Forelimb muscle (tissue), 1 donor: Measurements from ENCODE around the gene LSG1. TPM values are rescaled to one million over a fixed set of nuclear protein-coding genes. Genes with fewer than 3 reads are reported as not detected.
"Not testable (repeated sequence)": the region's sequence is repeated elsewhere in the genome, so short reads cannot be mapped to it uniquely, and the experiment has no call there.

ENCODE experiments used
- DNase-seq: peaks from one replicate; pipeline ENCODE4 v3.0.0-alpha.2; 2013; ENCODE audit warnings: low read depth
- polyA plus RNA-seq: library from polyadenylated mRNA; unstranded; fragments of 120-200 nt; gene quantifications from one replicate; pipeline ENCODE4 v1.2.1, GENCODE V29; 2013; ENCODE audit not compliant: insufficient read length

The LSG1 gene
- polyA plus RNA-seq, 1 donor: 24.9 TPM

GRCh38 chr3:194658477-194659242, 13.3 kb downstream of the LSG1 start:
- DNase-seq: no peak

DNA sequence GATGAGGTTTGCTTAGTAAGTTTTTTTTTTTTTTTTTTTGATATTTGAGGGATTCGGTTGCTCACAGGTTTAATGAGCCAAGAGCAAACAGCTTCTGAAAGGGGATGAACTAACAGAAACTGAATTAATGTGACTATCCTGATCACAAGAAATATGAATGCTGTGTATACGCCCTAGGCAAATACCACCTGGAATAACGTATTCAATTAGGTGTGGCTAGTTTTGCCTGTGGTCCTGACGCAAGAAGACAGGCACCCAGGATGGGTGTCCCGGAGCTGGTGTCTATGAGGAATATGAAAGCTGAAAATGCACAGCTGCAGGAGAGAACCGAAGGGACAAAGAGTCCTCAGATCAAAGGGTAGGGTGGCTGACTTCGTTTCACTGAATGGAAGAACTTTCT, 14.6 kb downstream of the LSG1 start:
- DNase-seq: no peak

DNA sequence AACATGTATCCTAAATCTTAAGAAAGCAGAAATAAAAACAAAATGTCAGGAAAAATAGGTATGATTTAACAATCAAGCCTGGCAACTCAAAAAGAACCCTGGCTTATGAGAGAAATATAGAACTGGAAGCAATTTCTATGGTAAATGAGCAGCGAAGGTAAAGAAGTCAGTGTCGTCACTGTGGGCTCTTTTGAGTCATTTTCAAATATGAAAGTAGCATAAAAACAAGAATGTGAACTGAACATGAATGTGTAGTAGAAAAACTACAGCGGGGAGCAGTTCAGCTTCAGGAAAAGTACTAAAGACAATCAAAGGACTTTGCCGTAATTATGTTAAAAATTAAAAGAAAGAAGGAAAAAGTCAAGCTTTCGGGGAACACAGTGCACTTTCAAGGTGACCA, 17.5 kb downstream of the LSG1 start:
- DNase-seq: no peak

GRCh38 chr3:194647747-194648146, 24.2 kb downstream of the LSG1 start:
- no peak for DNase-seq

DNA sequence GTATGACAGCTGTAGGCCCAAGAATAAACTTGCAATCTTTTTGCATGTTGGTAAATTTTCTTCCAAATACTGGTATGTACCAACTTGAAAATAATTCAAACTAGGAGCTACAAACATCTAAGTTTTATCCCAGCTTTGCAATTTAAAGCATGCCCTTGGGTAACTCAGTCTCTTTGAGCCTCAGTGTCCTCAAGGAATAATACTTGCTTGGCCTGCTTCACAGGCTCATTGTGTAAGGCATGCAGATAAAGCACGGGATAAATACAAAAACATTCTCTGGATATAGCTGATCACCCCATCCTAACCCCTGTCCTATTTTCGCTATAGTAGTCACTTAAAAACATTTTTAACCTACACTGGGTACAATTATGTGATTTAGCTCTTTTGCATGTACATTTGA, 29.2 kb downstream of the LSG1 start:
- DNase-seq: no peak

DNA sequence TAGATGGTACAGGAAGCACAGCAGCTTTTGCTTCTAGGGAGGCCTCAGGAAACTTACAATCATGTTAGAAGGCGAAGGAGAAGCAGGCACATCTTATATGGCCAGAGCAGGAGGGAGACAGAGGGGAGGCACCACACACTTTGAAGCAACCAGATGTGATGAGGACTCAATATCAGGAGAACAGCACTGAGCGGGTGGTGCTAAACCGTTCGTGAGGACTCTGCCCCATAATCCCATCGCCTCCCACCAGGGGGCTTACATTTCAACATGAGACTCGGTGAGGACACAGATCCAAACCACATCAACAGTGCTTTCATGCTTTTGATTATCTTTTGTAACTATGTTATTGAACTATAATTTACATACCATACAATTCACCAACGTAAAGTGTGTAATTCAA, 31.2 kb downstream of the LSG1 start:
- DNase-seq: no peak

DNA sequence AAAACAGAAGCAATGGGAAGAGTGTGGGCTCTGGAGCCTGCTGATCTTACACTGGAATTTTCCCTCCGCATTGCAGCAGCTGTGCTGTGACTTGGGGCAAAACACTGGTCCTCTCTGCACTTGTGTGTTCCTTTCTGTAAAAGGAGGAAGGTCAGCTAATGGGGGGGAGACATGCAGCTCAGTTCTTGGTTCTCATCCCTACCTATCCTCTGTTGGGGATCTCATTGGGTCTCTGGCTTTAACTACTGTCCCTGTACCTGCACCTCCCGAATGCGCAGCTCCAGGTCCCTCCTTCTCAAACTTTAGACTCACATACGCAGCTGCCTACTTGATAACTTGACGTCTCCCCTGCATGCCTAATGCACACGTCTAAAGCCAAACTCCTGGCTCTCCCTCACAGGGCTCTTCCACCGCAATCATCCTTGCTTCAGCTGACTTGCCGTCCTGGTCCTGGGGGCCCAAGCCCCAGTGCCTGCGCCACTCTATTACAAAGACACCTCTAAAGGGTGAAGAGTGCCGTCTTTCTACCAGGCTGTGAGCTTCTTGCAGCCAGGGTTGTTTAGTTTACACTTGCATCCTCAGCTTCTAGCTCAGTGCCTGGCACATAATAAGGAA, 32.9 kb downstream of the LSG1 start:
- DNase-seq: no peak

DNA sequence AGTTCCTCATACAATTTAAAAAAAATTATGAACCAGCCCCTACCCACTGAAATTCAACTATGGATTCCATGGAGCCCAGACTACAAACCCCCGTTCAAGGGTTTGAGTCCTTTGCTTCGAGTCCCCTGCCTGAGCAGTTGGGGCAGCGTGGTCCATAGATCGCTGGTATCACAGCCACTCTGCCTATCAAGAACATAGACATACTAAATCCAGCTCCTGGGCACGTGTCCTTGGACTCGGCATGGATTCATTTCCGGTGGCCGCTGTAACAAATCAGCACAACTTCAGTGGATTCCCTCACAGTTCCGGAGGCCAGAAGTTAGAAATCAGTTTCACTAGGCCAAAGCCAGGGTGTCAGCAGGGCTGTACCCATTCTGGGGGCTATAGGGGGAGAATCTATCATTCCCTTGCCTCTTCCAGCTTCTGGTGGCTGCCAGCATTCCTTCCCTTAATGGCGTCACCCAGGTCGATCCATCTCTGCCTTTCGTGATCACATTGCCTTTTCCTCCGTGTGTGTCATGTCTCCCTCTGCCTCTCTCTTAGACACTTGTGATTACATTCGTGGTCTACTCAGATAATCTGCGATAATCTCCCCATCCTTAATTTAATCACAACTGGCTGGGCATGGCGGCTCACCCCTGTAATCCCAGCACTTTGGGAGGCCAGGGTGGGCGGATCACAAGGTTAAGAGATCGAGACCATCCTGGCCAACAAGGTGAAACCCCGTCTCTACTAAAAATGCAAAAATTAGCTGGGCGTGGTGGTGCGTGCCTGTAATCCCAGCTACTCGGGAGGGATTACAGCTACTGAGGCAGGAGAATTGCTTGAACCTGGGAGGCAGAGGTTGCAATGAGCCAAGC, 34.2 kb downstream of the LSG1 start:
- DNase-seq: no peak

GRCh38 chr3:194637066-194637465, 34.9 kb downstream of the LSG1 start:
- DNase-seq: no peak

GRCh38 chr3:194633349-194634004, 38.5 kb downstream of the LSG1 start, which contains the start of gene TMEM44:
Gene TMEM44 (minus strand): TSS chr3:194633419. CDS start chr3:194633215, 204 bp downstream.
- peak; percentile 34 for DNase-seq

GRCh38 chr3:194632809-194633348, 39.1 kb downstream of the LSG1 start:
- DNase-seq: no peak

DNA sequence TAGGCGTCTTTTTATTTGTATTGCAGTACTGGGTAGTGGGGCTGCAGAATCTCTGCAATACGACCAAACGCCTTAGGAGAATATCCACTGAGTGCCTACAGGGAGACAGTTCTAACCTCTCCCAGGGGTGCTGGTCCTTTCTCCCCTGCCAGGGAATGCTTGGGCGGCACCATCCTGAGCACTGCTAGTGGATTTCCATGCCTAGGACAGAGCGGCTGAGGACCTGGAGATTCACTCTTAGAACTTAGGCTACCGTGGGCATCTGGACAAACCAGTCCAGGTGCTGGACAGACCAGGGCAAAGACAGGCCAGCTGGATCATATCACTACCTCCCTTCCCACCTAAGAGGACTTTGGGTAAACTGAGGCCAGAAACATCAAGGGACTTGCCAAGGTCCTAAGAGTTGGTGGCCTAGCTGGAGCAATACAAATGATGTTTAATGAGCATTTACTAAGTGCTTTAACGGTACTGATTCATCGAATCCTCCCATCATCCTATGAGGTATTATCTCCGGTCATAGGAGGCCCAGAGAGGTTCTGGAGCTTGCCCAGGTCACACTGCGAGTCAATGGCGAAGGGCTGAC, 39.7 kb downstream of the LSG1 start:
- DNase-seq: no peak

DNA sequence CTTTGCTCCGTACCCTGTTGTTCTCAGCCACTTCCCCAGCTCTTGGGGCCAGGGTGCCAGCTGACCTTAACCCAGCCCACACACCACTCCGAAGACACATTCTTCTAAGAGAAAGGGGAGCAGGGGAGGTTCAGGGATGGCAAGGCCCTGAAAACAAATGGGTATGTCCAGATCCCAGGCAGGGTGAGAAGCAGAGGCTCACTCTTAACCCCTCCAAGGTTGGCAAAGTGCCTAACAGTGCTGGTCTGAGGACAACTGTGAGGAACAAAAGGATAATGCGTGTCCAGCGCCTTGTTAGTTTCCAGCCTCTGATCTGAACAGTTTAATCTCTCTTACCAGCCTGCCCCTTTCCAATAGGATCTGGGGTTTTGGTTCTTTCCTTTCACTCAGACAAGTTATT, 40.3 kb downstream of the LSG1 start:
- no peak for DNase-seq

- not testable (repeated sequence) for DNase-seq
Observed at GRCh38 chr3:194630681-194631080, 41.3 kb downstream of the LSG1 start.

DNA sequence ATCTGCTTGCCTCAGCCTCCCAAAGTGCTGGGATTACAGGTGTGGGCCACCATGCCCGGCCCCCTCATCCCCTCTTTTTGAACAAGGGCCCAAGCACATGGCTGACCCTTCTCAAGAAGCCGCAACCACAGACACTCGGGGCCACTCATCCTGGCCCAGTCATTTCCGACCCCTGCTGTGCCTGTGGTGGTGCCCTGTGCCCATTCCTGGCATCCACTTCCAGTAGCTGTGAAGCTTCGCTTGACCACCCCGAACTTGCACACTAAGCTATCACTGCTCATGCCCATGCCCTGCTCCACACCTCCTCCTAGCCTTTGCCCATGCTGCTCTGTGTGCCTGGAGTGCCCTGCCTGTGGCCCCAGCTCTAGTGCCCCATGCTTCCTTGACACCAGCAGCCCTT, 47.0 kb downstream of the LSG1 start:
- DNase-seq: no peak

DNA sequence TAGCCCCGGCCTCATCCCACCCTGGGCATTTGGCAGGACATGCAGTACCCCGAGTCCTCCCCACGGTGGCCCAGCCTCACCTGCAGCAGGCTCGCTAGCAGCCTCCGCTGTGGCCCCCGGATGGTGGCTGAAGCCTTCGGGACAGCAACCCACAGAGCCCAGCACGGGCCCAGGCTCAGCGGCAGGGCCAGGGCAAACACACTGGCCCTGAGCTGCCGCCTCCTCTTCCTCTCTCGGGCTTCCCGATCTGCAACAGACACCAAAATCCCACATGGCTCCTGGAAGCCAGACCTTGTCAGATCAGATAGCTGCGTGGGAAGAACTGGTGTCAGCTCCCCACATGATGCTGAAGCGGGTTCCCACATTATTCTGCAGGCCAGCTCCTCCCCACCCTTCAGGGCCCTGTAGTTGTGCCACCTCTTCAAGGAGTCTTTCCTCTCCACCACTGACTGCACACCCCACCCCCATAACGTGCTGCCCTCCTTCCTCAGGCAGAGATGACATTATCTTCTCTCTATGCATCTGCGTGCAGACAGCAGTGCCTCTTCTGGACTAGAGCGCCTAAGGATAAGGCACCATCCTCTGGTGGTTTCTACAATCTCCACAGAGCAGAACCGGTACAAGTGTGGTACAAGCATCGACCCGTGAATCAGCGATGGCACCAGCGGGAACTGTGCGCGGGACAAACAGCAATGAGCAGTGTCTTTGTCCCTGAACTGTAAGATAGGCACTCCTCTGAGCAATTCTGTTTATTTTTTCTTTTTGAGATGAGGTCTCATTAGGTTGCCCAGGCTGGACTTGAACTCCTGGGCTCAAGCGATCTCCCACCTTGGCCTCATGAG, 48.3 kb downstream of the LSG1 start:
- DNase-seq: no peak

- DNase-seq: no peak
Observed at GRCh38 chr3:194622621-194623340, 49.2 kb downstream of the LSG1 start.

DNA sequence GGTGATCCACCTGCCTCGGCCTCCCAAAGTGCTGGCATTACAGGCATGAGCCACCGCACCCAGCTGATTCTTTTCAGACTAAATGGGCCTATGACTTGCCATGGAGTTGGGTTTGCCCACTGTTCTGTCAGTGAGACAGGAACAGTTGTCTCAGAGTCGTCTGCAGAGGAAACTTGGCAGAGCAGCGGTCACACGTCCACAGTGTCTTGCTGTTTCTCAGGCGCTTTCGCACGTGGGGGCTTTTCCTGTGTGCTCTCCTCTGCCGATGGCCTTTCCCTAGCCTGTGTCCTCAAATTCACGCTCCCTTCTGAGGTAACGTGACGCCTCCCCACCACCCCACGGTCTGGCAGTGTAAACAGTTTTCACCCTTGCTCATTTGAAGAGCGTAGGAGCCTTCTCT, 50.0 kb downstream of the LSG1 start:
- DNase-seq: no peak

DNA sequence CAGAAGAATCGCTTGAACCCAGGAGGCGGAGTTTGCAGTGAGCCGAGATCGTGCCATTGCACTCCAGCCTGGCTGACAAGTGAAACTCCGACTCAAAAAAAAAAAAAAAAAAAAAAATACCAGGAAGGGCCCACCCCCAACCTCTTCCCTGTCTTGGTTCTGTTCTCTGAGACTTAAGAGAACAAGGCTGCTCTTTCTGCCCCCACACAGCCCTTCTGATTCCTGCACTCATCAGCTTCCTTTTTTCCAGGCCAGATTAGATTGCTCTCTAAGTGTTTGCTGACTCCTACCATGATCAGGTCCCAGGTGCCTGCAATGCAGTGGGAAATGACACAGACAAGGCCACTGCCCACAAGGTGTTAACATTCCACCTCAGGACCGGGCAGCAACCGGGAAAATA, 51.8 kb downstream of the LSG1 start:
- DNase-seq: no peak

- DNase-seq: no peak
Observed at GRCh38 chr3:194619741-194620140, 52.2 kb downstream of the LSG1 start.
